GM10847 (cell line): ENCODE measurements around the gene KHSRP.
A peak's percentile ranks its signal among the peaks of the same experiment; 100 is the strongest.

Source experiments
- POLR2A ChIP-seq: IDR thresholded peaks from 2 replicates; pipeline ENCODE4 v1.6.1; 2011; ENCODE audit not compliant: insufficient read length; ENCODE audit errors: extremely low read depth

Gene KHSRP

GRCh38 chr19:6424195-6424938 lies at the start of gene KHSRP:
TSS of gene KHSRP (minus strand) at chr19:6424811. CDS start at chr19:6424701, 110 bp downstream.
- peak; percentile 73 for TF ChIP-seq POLR2A

- TF ChIP-seq POLR2A: no peak
Measured at GRCh38 chr19:6473647-6474046, 49.0 kb upstream of the KHSRP start.

- no peak for TF ChIP-seq POLR2A
Measured at GRCh38 chr19:6472713-6473112, 48.1 kb upstream of the KHSRP start.

- TF ChIP-seq POLR2A: no peak
Measured at GRCh38 chr19:6471076-6471475, 46.5 kb upstream of the KHSRP start.

GRCh38 chr19:6470173-6470572 lies 45.6 kb upstream of the KHSRP start:
- TF ChIP-seq POLR2A: no peak

GRCh38 chr19:6467384-6467783 lies 42.8 kb upstream of the KHSRP start:
- no peak for TF ChIP-seq POLR2A

GRCh38 chr19:6466526-6467248 lies 42.1 kb upstream of the KHSRP start:
- TF ChIP-seq POLR2A: no peak

- TF ChIP-seq POLR2A: no peak
Measured at GRCh38 chr19:6465663-6466062, 41.1 kb upstream of the KHSRP start.

- TF ChIP-seq POLR2A: no peak
Measured at GRCh38 chr19:6465006-6465405, 40.4 kb upstream of the KHSRP start.

GRCh38 chr19:6464070-6464873 lies 39.7 kb upstream of the KHSRP start, which contains the start of gene CRB3:
TSS of gene CRB3 (plus strand) at chr19:6464271. CDS start at chr19:6464702, 431 bp downstream.
- TF ChIP-seq POLR2A: no peak

GRCh38 chr19:6460099-6460884 lies 35.7 kb upstream of the KHSRP start:
- TF ChIP-seq POLR2A: peak; percentile 35

- TF ChIP-seq POLR2A: peak; percentile 37
Measured at GRCh38 chr19:6459262-6460098, 34.9 kb upstream of the KHSRP start, which contains the start of gene SLC25A23. TSS of gene SLC25A23 (minus strand) at chr19:6459792. CDS start at chr19:6459628, 164 bp downstream.

- no peak for TF ChIP-seq POLR2A
Measured at GRCh38 chr19:6458695-6459261, 34.2 kb upstream of the KHSRP start.
